ENCODE data around the gene LCNL1.
"Not testable (repeated sequence)": the region's sequence is repeated elsewhere in the genome, so short reads cannot be mapped to it uniquely, and the experiment has no call there.

LCNL1 gene

GRCh38 chr9:137026384-137026783 lies 43.6 kb downstream of the LCNL1 start:
- DNase-seq (ENCODE audit: low read depth in 2 of 2): no peak

- no peak for DNase-seq (ENCODE audit: low read depth in 2 of 2)
These were observed 44.0 kb downstream of the LCNL1 start for GRCh38 chr9:137026828-137027227.

GRCh38 chr9:137027369-137028262 lies 44.8 kb downstream of the LCNL1 start, which contains the start of gene ABCA2:
ABCA2 (minus strand) TSS chr9:137028237; CDS start chr9:137028140, 97 bp downstream.
- no peak for DNase-seq (ENCODE audit: low read depth in 2 of 2)

GRCh38 chr9:137028263-137029057 lies 45.7 kb downstream of the LCNL1 start:
- DNase-seq (ENCODE audit: low read depth in 2 of 2): peak; percentile 51 to 52

GRCh38 chr9:137029058-137029936 lies 46.5 kb downstream of the LCNL1 start:
- peak; percentile 43 to 54 for DNase-seq (ENCODE audit: low read depth in 2 of 2)

- no peak for DNase-seq (ENCODE audit: low read depth in 2 of 2)
These were observed 47.2 kb downstream of the LCNL1 start for GRCh38 chr9:137030006-137030405.

- DNase-seq (ENCODE audit: low read depth in 2 of 2): peak; percentile 50 to 52
These were observed 48.0 kb downstream of the LCNL1 start for GRCh38 chr9:137030538-137031527.

GRCh38 chr9:137031904-137032640 lies 49.3 kb downstream of the LCNL1 start, which contains the start of gene FUT7:
FUT7 (minus strand) TSS chr9:137032088; CDS start chr9:137031991, 97 bp downstream.
- DNase-seq (ENCODE audit: low read depth in 2 of 2): peak in 1 of 2 donors; percentile 44

GRCh38 chr9:137032858-137033257 lies 50.1 kb downstream of the LCNL1 start:
- DNase-seq (ENCODE audit: low read depth in 2 of 2): no peak

GRCh38 chr9:137033481-137033880 lies 50.7 kb downstream of the LCNL1 start:
- not testable (repeated sequence) for DNase-seq (ENCODE audit: low read depth in 2 of 2)

GRCh38 chr9:137034039-137034708 lies 51.4 kb downstream of the LCNL1 start:
- DNase-seq (ENCODE audit: low read depth in 2 of 2): no peak

GRCh38 chr9:137034709-137035506 lies 52.1 kb downstream of the LCNL1 start:
- DNase-seq (ENCODE audit: low read depth in 2 of 2): peak; percentile 74 to 77
